Ishikawa (cell line): Measurements from ENCODE around the gene GLUL.

Experiments
- CEBPB ChIP-seq: IDR thresholded peaks from 2 replicates; pipeline ENCODE4 v1.6.1; 2012
- CREB1 ChIP-seq: IDR thresholded peaks from 2 replicates; pipeline ENCODE4 v1.6.1; 2012; ENCODE audit warnings: low read depth
- EGR1 ChIP-seq: IDR thresholded peaks from 2 replicates; pipeline ENCODE4 v1.6.1; 2012
- EP300 ChIP-seq: IDR thresholded peaks from 2 replicates; pipeline ENCODE4 v1.6.1; 2012; ENCODE audit warnings: borderline replicate concordance
- FOXM1 ChIP-seq: IDR thresholded peaks from 2 replicates; pipeline ENCODE4 v1.6.1; 2012; ENCODE audit warnings: low read depth, borderline replicate concordance
- MAX ChIP-seq: IDR thresholded peaks from 2 replicates; pipeline ENCODE4 v1.6.1; 2012
- NFIC ChIP-seq: IDR thresholded peaks from 2 replicates; pipeline ENCODE4 v1.6.1; 2012
- RAD21 ChIP-seq: IDR thresholded peaks from 2 replicates; pipeline ENCODE4 v1.6.1; 2012; ENCODE audit warnings: low read depth
- TAF1 ChIP-seq: IDR thresholded peaks from 2 replicates; pipeline ENCODE4 v1.6.1; 2012; ENCODE audit warnings: low read depth, mild to moderate bottlenecking
- TCF12 ChIP-seq: IDR thresholded peaks from 2 replicates; pipeline ENCODE4 v1.6.1; 2012; ENCODE audit warnings: low read depth
- TEAD4 ChIP-seq: IDR thresholded peaks from 2 replicates; pipeline ENCODE4 v1.6.1; 2012
- USF1 ChIP-seq: IDR thresholded peaks from 2 replicates; pipeline ENCODE4 v1.6.1; 2012
- YY1 ChIP-seq: IDR thresholded peaks from 2 replicates; pipeline ENCODE4 v1.6.1; 2012; ENCODE audit warnings: low read depth
- ZBTB7A ChIP-seq: IDR thresholded peaks from 2 replicates; pipeline ENCODE4 v1.6.1; 2012; ENCODE audit warnings: low read depth
- TF ChIP-seq, protein P1 (sequence below): IDR thresholded peaks from 2 replicates; pipeline ENCODE4 v1.6.1; 2012; ENCODE audit warnings: low read depth, mild to moderate bottlenecking

GLUL gene

DNA sequence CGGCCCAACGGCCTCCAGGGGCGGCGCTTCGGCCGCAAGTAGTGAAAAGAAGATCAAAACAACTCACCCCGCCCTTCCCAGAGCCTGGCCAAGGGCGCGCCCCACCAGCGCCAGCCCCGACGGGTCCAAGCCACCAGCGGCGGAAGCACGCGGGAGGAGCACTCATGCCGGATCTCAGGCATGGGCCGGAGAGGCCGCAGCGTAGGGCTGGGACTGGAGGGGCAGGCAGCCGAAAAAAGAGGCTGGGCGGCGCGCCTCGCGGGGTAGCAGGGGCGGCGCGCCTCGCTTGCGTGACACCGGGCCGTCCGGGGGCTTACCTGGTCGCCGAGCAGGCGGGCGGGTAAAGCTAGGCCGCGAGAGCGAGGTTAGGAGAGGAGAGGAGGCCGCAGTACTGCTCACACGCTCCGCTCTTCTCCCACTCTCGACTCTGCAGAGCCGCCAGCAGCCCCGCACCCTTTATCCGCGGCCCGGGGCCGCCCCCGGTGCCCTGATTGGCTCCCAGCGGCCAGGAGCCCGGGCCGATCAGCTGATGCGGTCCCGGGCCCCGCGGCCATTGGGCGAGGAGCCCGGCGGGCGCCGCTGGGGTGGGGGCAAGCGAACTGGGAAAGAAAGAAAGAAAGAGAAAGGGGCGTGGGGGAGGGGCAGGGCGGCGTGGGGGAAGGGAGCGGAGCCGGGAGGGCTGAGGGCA is at the start of gene GLUL:
TSS of gene GLUL (minus strand) at position 429 of the 688 bp plus-strand sequence. CDS start 3,053 bp downstream, outside the sequence.
- TF ChIP-seq RAD21: no peak; the same call in 1 of the 2 replicates
- TF ChIP-seq ZBTB7A: peak; percentile 80
- TF ChIP-seq USF1: peak; percentile 63
- peak; percentile 46; the same call in 1 of the 2 replicates for TF ChIP-seq TCF12
- TF ChIP-seq TAF1: peak; percentile 89
- peak; percentile 26; the same call in 1 of the 2 replicates for TF ChIP-seq YY1
- TF ChIP-seq NFIC: 0 out of 2 replicates have a peak, but pooled peaks have one; percentile 2
- TF ChIP-seq MAX: peak; percentile 77
- no peak for TF ChIP-seq FOXM1
- no peak for TF ChIP-seq TEAD4
- TF ChIP-seq CREB1: 0 out of 2 replicates have a peak, but pooled peaks have one; percentile 20

DNA sequence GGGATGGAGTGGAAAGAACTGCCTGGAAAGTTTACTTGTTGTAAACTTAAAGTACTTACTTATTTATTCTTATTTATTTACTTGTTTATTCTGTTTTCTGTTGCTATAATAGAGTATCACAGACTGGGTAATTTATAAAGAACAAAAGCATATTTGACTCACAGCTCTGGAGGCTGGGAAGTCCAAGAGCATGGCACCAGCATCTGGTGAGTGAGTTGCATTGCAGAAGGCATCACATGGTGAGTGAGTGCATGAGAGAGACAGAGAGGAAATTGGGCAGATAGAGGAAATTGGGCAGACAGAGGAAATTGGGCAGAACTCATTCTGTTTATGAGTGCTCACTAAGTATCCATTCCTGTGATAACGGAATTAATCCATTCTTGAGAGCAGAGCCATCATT is 46.7 kb upstream of the GLUL start:
- TF ChIP-seq USF1 (no peak), EP300 (no peak), TCF12 (no peak), NFIC (no peak), TEAD4 (no peak), TAF1 (no peak), FOXM1 (no peak), ZBTB7A (no peak), EGR1 (no peak), MAX (no peak), CREB1 (no peak), CEBPB (no peak), RAD21 (no peak), YY1 (no peak)
- TF ChIP-seq, protein P1, sequence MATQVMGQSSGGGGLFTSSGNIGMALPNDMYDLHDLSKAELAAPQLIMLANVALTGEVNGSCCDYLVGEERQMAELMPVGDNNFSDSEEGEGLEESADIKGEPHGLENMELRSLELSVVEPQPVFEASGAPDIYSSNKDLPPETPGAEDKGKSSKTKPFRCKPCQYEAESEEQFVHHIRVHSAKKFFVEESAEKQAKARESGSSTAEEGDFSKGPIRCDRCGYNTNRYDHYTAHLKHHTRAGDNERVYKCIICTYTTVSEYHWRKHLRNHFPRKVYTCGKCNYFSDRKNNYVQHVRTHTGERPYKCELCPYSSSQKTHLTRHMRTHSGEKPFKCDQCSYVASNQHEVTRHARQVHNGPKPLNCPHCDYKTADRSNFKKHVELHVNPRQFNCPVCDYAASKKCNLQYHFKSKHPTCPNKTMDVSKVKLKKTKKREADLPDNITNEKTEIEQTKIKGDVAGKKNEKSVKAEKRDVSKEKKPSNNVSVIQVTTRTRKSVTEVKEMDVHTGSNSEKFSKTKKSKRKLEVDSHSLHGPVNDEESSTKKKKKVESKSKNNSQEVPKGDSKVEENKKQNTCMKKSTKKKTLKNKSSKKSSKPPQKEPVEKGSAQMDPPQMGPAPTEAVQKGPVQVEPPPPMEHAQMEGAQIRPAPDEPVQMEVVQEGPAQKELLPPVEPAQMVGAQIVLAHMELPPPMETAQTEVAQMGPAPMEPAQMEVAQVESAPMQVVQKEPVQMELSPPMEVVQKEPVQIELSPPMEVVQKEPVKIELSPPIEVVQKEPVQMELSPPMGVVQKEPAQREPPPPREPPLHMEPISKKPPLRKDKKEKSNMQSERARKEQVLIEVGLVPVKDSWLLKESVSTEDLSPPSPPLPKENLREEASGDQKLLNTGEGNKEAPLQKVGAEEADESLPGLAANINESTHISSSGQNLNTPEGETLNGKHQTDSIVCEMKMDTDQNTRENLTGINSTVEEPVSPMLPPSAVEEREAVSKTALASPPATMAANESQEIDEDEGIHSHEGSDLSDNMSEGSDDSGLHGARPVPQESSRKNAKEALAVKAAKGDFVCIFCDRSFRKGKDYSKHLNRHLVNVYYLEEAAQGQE: no peak

- TF ChIP-seq, protein P1: no peak
- no peak for TF ChIP-seq EP300
- TF ChIP-seq TAF1: no peak
- TF ChIP-seq ZBTB7A: no peak
- TF ChIP-seq TEAD4: no peak
- TF ChIP-seq MAX: no peak
- no peak for TF ChIP-seq EGR1
- TF ChIP-seq NFIC: no peak
- TF ChIP-seq RAD21: no peak
- no peak for TF ChIP-seq CEBPB
- TF ChIP-seq CREB1: no peak
- no peak for TF ChIP-seq YY1
- no peak for TF ChIP-seq TCF12
- no peak for TF ChIP-seq FOXM1
- no peak for TF ChIP-seq USF1
Measured at GRCh38 chr1:182433580-182433979, 42.0 kb upstream of the GLUL start.

DNA sequence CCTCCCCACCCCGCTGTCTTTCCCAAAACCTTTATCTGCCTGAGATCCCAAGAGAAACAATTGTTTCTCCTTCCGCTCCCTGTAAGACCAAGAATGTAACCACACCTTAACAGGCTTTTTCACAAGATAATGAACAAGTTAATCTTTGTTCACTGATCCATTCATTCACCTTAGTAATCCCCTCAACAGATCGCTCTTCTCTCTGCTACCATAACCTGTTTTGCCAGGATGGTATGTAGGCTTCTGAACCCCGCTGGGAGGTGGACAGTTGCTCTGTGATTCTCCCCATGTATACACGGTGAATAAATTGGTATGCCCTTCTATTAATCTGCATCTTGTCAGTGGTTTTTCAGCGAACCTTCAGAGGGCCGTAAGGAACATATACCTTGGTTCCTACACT is 39.7 kb upstream of the GLUL start:
- TF ChIP-seq, protein P1: no peak
- TF ChIP-seq FOXM1 (no peak), ZBTB7A (no peak), EGR1 (no peak), CEBPB (no peak)
